SW 1271 (cell line): ENCODE measurements around the gene GPR22.

Experiments used
- DNase-seq, 2 experiments: peaks; one replicate each; lab custom pipeline; 2025; lab: John Stamatoyannopoulos, UW

The GPR22 gene

GRCh38 chr7:107479303-107479702, 9.4 kb downstream of the GPR22 start:
- DNase-seq, result no peak

GRCh38 chr7:107480932-107481331, 11.1 kb downstream of the GPR22 start:
- DNase-seq, result no peak

GRCh38 chr7:107482571-107482970, 12.7 kb downstream of the GPR22 start:
- DNase-seq, result no peak

- no peak for DNase-seq
These were observed 16.2 kb downstream of the GPR22 start for GRCh38 chr7:107486041-107486440.

- no peak for DNase-seq
These were observed 23.0 kb downstream of the GPR22 start for GRCh38 chr7:107492875-107493274.

- DNase-seq, result no peak
These were observed 24.5 kb downstream of the GPR22 start for GRCh38 chr7:107494315-107494751.

- no peak for DNase-seq
These were observed 25.0 kb downstream of the GPR22 start for GRCh38 chr7:107494884-107495283.

- no peak for DNase-seq
These were observed 25.7 kb downstream of the GPR22 start for GRCh38 chr7:107495516-107495915.

- DNase-seq, result no peak
These were observed 29.9 kb downstream of the GPR22 start for GRCh38 chr7:107499731-107500130.

GRCh38 chr7:107501593-107501992, 31.7 kb downstream of the GPR22 start:
- DNase-seq, result peak in 1 of 2 experiments; percentile 22

GRCh38 chr7:107502154-107502553, 32.3 kb downstream of the GPR22 start:
- DNase-seq, result no peak

GRCh38 chr7:107502797-107503196, 32.9 kb downstream of the GPR22 start:
- no peak for DNase-seq

GRCh38 chr7:107503687-107504086, 33.8 kb downstream of the GPR22 start:
- DNase-seq, result no peak

- DNase-seq, result no peak
These were observed 35.5 kb downstream of the GPR22 start for GRCh38 chr7:107505362-107505761.

- DNase-seq, result no peak
These were observed 36.3 kb downstream of the GPR22 start for GRCh38 chr7:107505997-107506673.

GRCh38 chr7:107506674-107507339, 37.0 kb downstream of the GPR22 start:
- DNase-seq, result no peak
